Uterus (tissue), 4 donors: ENCODE results near the gene SSTR4. TPM values are rescaled to one million over a fixed set of nuclear protein-coding genes. Genes with fewer than 3 reads are reported as not detected.

Experiments
- DNase-seq, 2 donors: peaks; one replicate each; pipeline ENCODE4 v3.0.0-alpha.2; 2019 to 2020
- H3K27ac ChIP-seq, 2 donors: fragments of 200-600 bp; sonication (generic); 1 replicate in 1 of 2; 2 replicates in 1 of 2; pipeline ENCODE4 v1.5.1; 2016 to 2018
- H3K27me3 ChIP-seq, 2 donors: fragments of 200-600 bp; sonication (generic); one replicate each; pipeline ENCODE4 v1.5.1; 2018 to 2019; ENCODE audit warnings: control low read depth in 1 of 2
- H3K36me3 ChIP-seq, 2 donors: fragments of 200-600 bp; sonication (generic); one replicate each; pipeline ENCODE4 v1.5.1; 2019; ENCODE audit warnings: control low read depth in 1 of 2
- H3K4me1 ChIP-seq, 2 donors: fragments of 200-600 bp; sonication (generic); one replicate each; pipeline ENCODE4 v1.5.1; 2018 to 2019; ENCODE audit warnings: control low read depth in 1 of 2
- H3K4me3 ChIP-seq, 2 donors: fragments of 200-600 bp; sonication (generic); 1 replicate in 1 of 2; 2 replicates in 1 of 2; pipeline ENCODE4 v1.5.1; 2018 to 2019; ENCODE audit warnings: mild to moderate bottlenecking in 1 of 2
- H3K9me3 ChIP-seq, 2 donors: fragments of 200-600 bp; sonication (generic); one replicate each; pipeline ENCODE4 v1.5.1; 2019; ENCODE audit warnings: control low read depth in 1 of 2
- POLR2A ChIP-seq, 2 donors: fragments of 450-650 bp; IDR thresholded peaks; one replicate each; pipeline ENCODE4 v1.6.1; 2016; ENCODE audit warnings: antibody characterized with exemption in 2 of 2, mild to moderate bottlenecking in 1 of 2, moderate library complexity in 1 of 2
- intact Hi-C: fragments of 100-400 bp; cut with DNase I; formaldehyde crosslinking; loops from one replicate; pipeline ENCODE4 v1.15.1; 2023; ENCODE audit warnings: low total_unique reads
- total RNA-seq, 4 donors: library from RNA; depleted of rRNA in 3 of 4; stranded (reverse); fragments of >200 nt in 3 of 4; gene quantifications; one replicate each; pipeline versions ENCODE4 v1.1.0 to v1.2.4, GENCODE V29; 2014 to 2023
- TF ChIP-seq, protein P1 (sequence below), 4 experiments: fragments of 200-600 bp in 2 of 4; fragments of 450-650 bp in 2 of 4; sonication (generic) in 2 of 4; IDR thresholded peaks; one replicate each; pipeline ENCODE4 v1.5.1; 2016 to 2019; ENCODE audit warnings: antibody characterized with exemption in 4 of 4, mild to moderate bottlenecking in 2 of 4, moderate library complexity in 1 of 4
- donor health status: DM: yes; HTN: yes; CAD: no.

The SSTR4 gene
- total RNA-seq, 4 donors from 2014 or later = not detected

DNA sequence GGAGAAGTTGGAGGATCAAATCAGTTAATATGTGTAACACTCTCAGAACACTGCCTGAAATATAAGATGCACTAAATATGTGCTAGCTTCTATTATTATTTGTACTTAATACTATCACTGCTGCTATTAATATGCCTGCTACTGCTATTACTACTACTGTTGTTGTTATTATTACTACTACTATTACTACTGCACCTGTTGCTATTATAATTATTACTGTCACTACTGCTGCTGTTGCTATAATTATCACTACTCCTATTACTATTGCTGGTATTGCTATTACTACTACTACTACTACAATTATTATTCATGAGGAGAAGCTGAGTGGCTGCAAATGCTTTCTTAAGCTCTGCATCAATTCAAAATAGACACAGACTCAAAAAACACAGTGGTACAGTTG, 16.7 kb upstream of the SSTR4 start:
- no peaks in the 10 kb centered on the region for H3K27me3 ChIP-seq
- H3K36me3 ChIP-seq = no peaks in the 10 kb centered on the region
- no peak overlapping the region for H3K27ac ChIP-seq
- DNase-seq = no peak
- intact Hi-C loops = no loop called here
- H3K4me1 ChIP-seq = no peaks in the 10 kb centered on the region
- no peak for TF ChIP-seq POLR2A (IDR thresholded peaks at IDR 0.05)
- TF ChIP-seq, protein P1, sequence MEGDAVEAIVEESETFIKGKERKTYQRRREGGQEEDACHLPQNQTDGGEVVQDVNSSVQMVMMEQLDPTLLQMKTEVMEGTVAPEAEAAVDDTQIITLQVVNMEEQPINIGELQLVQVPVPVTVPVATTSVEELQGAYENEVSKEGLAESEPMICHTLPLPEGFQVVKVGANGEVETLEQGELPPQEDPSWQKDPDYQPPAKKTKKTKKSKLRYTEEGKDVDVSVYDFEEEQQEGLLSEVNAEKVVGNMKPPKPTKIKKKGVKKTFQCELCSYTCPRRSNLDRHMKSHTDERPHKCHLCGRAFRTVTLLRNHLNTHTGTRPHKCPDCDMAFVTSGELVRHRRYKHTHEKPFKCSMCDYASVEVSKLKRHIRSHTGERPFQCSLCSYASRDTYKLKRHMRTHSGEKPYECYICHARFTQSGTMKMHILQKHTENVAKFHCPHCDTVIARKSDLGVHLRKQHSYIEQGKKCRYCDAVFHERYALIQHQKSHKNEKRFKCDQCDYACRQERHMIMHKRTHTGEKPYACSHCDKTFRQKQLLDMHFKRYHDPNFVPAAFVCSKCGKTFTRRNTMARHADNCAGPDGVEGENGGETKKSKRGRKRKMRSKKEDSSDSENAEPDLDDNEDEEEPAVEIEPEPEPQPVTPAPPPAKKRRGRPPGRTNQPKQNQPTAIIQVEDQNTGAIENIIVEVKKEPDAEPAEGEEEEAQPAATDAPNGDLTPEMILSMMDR (IDR thresholded peaks at IDR 0.05) = no peak
- no peaks in the 10 kb centered on the region for H3K9me3 ChIP-seq
- H3K4me3 ChIP-seq = no peak overlapping the region

DNA sequence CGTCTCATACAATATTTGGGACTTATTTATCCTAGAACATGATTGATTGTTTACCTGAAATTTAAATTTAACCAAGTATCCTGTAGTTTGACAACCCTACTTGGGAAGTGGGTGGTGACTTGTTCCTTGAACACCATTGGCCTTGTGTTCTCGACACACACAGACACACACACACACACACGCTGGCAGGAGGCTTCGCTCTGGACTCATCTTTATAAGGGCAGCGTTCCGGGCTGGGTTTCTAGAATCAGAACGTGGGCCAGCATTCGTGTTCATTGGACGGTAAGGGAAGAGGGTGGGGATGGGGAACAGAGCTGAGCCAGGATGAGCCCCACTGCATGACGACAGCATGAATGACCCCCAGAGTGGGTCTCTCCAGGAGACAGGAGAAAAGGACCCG, 16.2 kb upstream of the SSTR4 start:
- Histone ChIP-seq H3K4me3 (no peak overlapping the region), H3K27me3 (no peaks in the 10 kb centered on the region), H3K27ac (no peak overlapping the region), H3K4me1 (no peaks in the 10 kb centered on the region), H3K36me3 (no peaks in the 10 kb centered on the region), H3K9me3 (no peaks in the 10 kb centered on the region)
- intact Hi-C loops = no loop called here
- TF ChIP-seq, protein P1 (IDR thresholded peaks at IDR 0.05) = no peak
- no peak for TF ChIP-seq POLR2A (IDR thresholded peaks at IDR 0.05)
- no peak for DNase-seq

DNA sequence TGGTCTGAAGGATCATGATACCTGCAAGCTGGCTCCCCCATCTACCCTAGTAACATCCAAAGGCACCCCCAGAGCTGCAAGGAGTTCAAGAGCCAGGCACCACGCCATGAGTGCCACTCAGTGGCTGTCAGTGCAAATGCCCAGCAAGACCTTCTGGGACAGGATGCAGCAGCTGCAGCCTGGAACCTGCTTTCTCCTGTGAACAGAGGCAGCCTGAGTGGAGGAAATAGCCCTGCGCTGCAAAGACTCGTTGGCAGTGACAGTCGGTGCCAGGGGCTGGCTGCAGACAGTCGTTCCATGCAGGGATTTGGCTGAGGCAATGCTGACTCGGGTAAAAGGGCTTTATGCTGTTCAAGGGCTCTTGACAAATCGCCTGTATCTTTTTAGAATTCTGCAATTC, 15.7 kb upstream of the SSTR4 start:
- intact Hi-C loops = no loop called here
- TF ChIP-seq, protein P1 (IDR thresholded peaks at IDR 0.05) = no peak
- no peak for TF ChIP-seq POLR2A (IDR thresholded peaks at IDR 0.05)
- H3K4me1 ChIP-seq = no peaks in the 10 kb centered on the region
- H3K9me3 ChIP-seq = no peaks in the 10 kb centered on the region
- H3K27ac ChIP-seq = no peak overlapping the region
- H3K36me3 ChIP-seq = no peaks in the 10 kb centered on the region
- no peak for DNase-seq
- H3K4me3 ChIP-seq = no peak overlapping the region
- H3K27me3 ChIP-seq = no peaks in the 10 kb centered on the region

DNA sequence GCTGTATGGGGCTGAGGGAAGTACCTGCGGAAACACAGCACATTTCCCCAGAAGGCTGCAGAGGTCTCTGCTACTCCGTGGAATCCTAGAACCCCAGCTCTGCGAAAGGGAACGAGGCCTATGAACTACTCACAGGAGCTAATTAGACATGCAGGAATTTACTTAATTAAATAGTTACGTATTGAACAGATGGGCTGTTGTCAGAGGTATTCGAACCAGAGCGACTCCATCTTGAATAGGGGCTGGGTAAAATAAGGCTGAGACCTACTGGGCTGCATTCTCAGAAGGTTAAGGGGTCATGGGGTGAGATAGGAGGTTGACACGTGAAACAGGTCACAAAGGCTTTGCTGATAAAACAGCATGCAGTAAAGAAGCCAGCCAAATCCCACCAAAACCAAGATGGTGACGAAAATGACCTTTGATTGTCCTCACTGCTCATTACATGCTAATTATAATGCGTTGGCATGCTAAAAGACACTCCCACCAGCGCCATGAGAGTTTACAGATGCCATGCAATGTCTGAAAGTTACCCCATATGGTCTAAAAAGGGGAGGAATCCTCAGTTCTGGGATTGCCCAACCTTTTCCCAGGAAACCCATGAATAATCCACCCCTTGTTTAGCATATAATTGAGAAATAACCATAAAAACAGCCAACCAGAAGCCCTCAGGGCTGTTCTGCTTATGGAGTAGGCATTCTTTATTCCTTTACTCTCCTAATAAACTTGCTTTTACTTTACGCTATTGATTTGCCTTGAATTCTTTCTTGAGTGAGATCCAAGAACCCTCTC, 14.7 kb upstream of the SSTR4 start:
- Histone ChIP-seq H3K27me3 (no peaks in the 10 kb centered on the region), H3K4me1 (no peaks in the 10 kb centered on the region), H3K27ac (no peak overlapping the region), H3K36me3 (no peaks in the 10 kb centered on the region), H3K9me3 (no peaks in the 10 kb centered on the region), H3K4me3 (no peak overlapping the region)
- intact Hi-C loops = no loop called here
- TF ChIP-seq, protein P1 (IDR thresholded peaks at IDR 0.05) = no peak
- TF ChIP-seq POLR2A (IDR thresholded peaks at IDR 0.05) = no peak
- DNase-seq = no peak

DNA sequence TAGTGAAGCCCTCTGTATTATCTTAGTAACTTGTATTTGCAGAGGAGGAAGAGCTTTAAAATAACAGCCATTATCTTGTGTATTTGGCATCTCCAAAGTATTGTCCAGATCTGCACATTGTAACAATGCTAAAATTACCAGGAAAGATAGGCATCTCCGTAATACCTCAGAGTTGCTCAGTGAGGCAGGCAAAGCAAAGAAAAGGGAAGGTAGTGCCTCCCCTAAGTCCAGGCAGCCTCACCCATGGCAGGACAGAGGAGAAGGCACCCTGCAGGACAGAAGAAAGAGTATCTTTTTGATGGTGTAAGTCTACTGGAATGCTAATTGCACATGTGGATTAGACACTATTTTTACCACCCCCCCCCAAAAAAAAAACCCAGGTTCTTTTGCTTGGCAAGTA, 13.6 kb upstream of the SSTR4 start:
- Histone ChIP-seq H3K9me3 (no peaks in the 10 kb centered on the region), H3K36me3 (no peaks in the 10 kb centered on the region), H3K27me3 (no peaks in the 10 kb centered on the region), H3K27ac (no peak overlapping the region), H3K4me3 (no peak overlapping the region), H3K4me1 (no peaks in the 10 kb centered on the region)
- intact Hi-C loops = no loop called here
- DNase-seq = no peak
- TF ChIP-seq, protein P1 (IDR thresholded peaks at IDR 0.05) = no peak
- TF ChIP-seq POLR2A (IDR thresholded peaks at IDR 0.05) = no peak
